ENCODE data around the gene RGS8.

Gene RGS8

DNA sequence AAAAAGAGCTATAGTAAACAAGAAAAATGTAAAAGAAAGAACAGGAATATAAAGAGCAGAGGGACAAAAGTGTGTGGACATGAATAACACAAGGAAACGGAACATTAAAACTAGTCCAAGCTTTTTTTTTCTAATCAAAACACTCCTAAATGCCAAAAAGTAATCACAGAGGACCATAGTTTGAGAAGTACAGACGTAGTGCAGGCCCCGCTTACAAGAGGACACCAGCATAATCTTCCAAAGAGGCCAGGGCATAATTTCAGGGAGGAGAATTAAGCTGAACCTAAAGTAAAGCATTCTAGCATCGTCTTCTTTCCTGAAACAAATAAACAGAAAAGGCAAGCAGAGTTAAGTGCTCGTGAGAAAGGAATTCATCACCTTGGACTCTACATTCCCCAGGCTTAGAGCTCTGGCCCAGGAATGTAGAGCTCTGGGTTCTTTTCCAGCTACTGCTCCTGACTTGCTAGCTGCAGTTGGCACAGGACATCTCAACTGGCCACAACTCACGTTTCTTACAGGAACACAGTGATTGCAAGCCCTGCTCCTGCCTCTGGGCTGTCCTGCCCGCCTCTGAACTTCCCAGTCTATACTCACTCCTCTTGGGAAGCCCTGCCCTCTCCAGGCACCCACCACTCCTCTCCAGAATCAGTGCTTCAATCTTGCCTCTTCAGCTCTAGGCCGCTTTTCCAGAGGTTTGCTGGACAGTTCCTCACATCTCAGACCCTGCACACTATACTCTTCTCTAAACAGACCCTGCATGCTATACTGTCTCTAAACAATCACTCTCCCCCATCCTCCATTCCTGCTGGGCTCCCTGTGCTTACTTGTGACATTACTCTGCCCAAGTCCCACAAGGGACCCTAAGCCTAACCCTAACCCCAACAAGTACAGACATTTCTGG, 9.8 kb downstream of the RGS8 start:
- Mint-ChIP-seq H3K27me3 (ENCODE audit: low read depth) (peaks cover 24% of the 10 kb centered on the region), H3K27ac (no peak overlapping the region)

DNA sequence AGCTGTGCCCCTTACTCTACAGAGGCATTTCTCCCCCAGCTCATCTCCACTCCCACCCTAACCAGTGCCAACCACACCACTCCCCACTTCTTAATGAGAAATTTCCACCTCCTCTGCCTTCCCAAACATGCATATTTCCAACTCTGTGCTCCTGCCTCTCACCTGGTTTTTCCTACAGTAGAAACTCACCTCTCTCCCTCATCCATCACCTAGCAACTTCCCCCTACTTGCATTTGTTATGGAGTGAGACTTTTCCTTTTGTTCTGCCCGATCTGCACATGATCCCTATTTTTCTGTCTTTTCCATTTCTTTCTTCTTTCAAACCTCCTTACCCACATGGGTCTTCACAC, 11.9 kb downstream of the RGS8 start:
- peaks cover 25% of the 10 kb centered on the region for H3K27me3 Mint-ChIP-seq (ENCODE audit: low read depth)
- peaks cover 35% of the 10 kb centered on the region for H3K4me1 Mint-ChIP-seq
- no peaks in the 10 kb centered on the region for H3K9me3 Mint-ChIP-seq
- H3K36me3 Mint-ChIP-seq (ENCODE audit: low read depth) = no peaks in the 10 kb centered on the region
- H3K27ac Mint-ChIP-seq = no peak overlapping the region
- H3K4me3 Mint-ChIP-seq = no peak overlapping the region
- TF ChIP-seq, protein P1, sequence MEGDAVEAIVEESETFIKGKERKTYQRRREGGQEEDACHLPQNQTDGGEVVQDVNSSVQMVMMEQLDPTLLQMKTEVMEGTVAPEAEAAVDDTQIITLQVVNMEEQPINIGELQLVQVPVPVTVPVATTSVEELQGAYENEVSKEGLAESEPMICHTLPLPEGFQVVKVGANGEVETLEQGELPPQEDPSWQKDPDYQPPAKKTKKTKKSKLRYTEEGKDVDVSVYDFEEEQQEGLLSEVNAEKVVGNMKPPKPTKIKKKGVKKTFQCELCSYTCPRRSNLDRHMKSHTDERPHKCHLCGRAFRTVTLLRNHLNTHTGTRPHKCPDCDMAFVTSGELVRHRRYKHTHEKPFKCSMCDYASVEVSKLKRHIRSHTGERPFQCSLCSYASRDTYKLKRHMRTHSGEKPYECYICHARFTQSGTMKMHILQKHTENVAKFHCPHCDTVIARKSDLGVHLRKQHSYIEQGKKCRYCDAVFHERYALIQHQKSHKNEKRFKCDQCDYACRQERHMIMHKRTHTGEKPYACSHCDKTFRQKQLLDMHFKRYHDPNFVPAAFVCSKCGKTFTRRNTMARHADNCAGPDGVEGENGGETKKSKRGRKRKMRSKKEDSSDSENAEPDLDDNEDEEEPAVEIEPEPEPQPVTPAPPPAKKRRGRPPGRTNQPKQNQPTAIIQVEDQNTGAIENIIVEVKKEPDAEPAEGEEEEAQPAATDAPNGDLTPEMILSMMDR (IDR thresholded peaks at IDR 0.05; ENCODE audit: unreplicated experiment in 3 of 3) = no peak

More for the DNA sequence above, 9.8 kb downstream of the RGS8 start:
- H3K4me3 Mint-ChIP-seq = no peak overlapping the region
- peaks cover 36% of the 10 kb centered on the region for H3K4me1 Mint-ChIP-seq
- TF ChIP-seq, protein P1 (IDR thresholded peaks at IDR 0.05; ENCODE audit: unreplicated experiment in 3 of 3) = no peak
- H3K36me3 Mint-ChIP-seq (ENCODE audit: low read depth) = no peaks in the 10 kb centered on the region
- no peaks in the 10 kb centered on the region for H3K9me3 Mint-ChIP-seq

DNA sequence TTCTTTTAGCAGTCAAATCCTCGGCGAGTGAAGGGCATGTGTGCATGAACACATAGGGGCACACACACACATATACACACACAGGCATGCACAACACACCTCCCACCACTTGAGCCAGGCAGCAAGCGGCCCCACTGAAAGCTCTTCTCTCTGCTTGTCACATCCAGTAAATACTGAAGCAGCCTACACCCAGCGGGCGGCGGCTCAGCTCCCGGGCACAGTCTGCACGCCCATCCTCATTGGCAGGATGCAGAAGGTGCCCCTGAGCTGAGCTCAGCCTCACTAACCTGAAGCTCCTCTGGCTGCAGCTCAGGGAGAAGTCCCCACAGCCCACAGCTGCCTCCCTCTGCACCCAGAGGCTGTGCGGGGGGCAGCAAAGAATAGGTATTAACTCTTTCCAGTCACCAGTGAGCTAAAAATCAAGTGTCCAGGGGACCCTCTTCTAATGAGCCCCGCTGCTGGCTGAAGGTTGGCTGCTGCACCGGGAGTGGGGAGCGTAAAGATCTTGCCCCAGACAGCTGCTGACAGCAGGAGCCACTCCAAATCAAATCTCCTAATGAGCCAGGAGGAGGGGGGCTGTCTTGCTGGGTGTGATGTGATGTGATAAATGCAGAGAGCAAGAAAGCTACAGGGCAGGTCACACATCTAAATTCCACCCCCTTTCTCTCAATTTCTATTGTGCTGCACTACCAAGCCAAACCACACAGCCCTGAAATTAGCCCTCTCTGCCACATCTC, 12.5 kb downstream of the RGS8 start:
- peaks cover 29% of the 10 kb centered on the region for H3K27me3 Mint-ChIP-seq (ENCODE audit: low read depth)
- H3K36me3 Mint-ChIP-seq (ENCODE audit: low read depth) = no peaks in the 10 kb centered on the region
- peaks cover 35% of the 10 kb centered on the region for H3K4me1 Mint-ChIP-seq
- no peak overlapping the region for H3K4me3 Mint-ChIP-seq
- TF ChIP-seq, protein P1 (IDR thresholded peaks at IDR 0.05; ENCODE audit: unreplicated experiment in 3 of 3) = no peak
- H3K9me3 Mint-ChIP-seq = no peaks in the 10 kb centered on the region
- H3K27ac Mint-ChIP-seq = no peak overlapping the region

DNA sequence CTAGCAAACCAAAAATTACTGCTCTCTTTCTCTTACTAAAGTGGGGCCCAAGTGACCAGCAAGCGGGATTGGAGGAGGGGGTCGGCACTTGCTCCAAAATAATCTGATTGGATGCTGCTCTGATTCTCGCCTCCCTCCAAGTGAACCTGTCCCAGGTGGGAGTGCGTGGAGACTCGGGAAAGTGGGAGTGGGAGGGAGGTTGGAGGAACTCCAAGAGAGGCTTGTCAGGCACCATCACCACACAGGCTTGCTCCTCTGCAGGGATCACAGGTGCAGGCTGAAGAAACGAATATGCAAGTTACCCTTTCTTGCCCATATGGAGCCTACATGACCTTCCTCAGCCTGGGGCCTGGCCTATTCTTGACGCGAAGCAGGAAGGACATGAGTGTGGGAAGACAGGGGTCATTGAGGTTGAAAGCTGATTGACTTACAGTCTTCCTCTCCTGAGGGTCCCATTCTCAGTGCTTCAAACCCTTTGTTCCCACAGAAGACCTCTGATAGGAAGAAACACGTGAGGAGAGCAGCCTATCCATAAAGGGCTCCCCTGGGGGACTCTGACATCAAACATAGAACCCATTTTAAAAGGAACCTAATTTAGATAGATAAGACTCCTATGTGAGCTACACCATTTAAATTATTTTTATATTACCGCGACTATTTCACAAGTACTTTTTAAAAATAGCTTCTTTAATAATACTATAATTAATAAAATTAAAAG, 14.2 kb downstream of the RGS8 start:
- Mint-ChIP-seq H3K4me3 (no peak overlapping the region), H3K27me3 (ENCODE audit: low read depth) (peaks cover 31% of the 10 kb centered on the region), H3K27ac (no peak overlapping the region), H3K9me3 (no peaks in the 10 kb centered on the region), H3K36me3 (ENCODE audit: low read depth) (no peaks in the 10 kb centered on the region), H3K4me1 (peaks cover 23% of the 10 kb centered on the region)
- TF ChIP-seq, protein P1 (IDR thresholded peaks at IDR 0.05; ENCODE audit: unreplicated experiment in 3 of 3) = no peak

DNA sequence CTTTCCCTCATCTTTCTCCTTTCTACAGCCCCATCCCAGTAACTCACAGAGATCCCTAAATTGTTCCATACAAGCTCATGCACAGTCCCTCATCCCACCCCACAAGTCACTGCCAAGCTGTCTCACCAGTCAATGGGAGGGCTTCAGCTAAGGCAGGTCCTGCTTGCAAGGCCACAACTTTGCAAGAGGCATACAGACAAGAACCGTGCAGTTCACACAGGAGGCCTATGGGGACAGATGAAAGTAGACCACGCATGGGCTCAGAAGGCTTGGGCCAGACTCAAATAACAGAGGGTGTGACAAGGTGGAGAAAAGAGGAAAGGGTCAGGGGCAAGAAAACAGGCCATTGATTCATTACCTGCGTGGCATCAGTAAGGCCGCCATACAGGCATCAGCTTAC, 15.1 kb downstream of the RGS8 start:
- peaks cover 15% of the 10 kb centered on the region for H3K4me1 Mint-ChIP-seq
- peaks cover 34% of the 10 kb centered on the region for H3K27me3 Mint-ChIP-seq (ENCODE audit: low read depth)
- H3K4me3 Mint-ChIP-seq = no peak overlapping the region
- no peaks in the 10 kb centered on the region for H3K36me3 Mint-ChIP-seq (ENCODE audit: low read depth)
- H3K27ac Mint-ChIP-seq = no peak overlapping the region
- TF ChIP-seq, protein P1 (IDR thresholded peaks at IDR 0.05; ENCODE audit: unreplicated experiment in 3 of 3) = no peak
- no peaks in the 10 kb centered on the region for H3K9me3 Mint-ChIP-seq
